ENCODE data around the gene YPEL5.
"Not testable (repeated sequence)": the region's sequence is repeated elsewhere in the genome, so short reads cannot be mapped to it uniquely, and the experiment has no call there.

The YPEL5 gene

GRCh38 chr2:30115141-30115980 lies 31.4 kb upstream of the YPEL5 start:
- ATAC-seq (ENCODE audit: low read depth) (no peak), DNase-seq (ENCODE audit: low spot score in 2 of 2) (peak; percentile 27 to 34)
- H3K27ac Mint-ChIP-seq: peak overlapping the region; percentile 68
- peaks cover 4% of the 10 kb centered on the region for H3K4me1 Mint-ChIP-seq
- H3K4me3 Mint-ChIP-seq: no peak overlapping the region
- H3K9me3 Mint-ChIP-seq: no peaks in the 10 kb centered on the region
- H3K36me3 Mint-ChIP-seq: no peaks in the 10 kb centered on the region
- peaks cover 16% of the 10 kb centered on the region for H3K27me3 Mint-ChIP-seq

DNA sequence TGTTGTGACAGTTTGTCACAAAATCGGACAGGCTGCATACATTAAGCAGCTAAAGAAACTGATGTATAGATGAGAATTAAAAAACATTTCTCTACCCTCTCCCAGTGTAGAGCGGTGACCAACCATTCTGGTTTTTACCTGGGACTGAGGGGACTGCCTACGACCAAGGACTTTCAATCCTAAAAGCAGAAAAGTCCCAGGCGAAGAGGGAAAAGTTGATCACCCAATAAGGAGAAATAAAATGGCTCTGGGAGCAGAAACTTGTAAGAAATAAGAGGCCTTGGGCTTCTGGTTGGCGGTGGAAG lies 30.9 kb upstream of the YPEL5 start:
- peaks cover 4% of the 10 kb centered on the region for H3K4me1 Mint-ChIP-seq
- no peak overlapping the region for H3K4me3 Mint-ChIP-seq
- no peak for ATAC-seq (ENCODE audit: low read depth)
- DNase-seq (ENCODE audit: low spot score in 2 of 2): no peak
- H3K9me3 Mint-ChIP-seq: no peaks in the 10 kb centered on the region
- peaks cover 16% of the 10 kb centered on the region for H3K27me3 Mint-ChIP-seq
- H3K36me3 Mint-ChIP-seq: no peaks in the 10 kb centered on the region
- no peak overlapping the region for H3K27ac Mint-ChIP-seq

- DNase-seq (ENCODE audit: low spot score in 2 of 2) (no peak), ATAC-seq (ENCODE audit: low read depth) (no peak)
- H3K27me3 Mint-ChIP-seq: peaks cover 15% of the 10 kb centered on the region
- no peak overlapping the region for H3K27ac Mint-ChIP-seq
- peaks cover 2% of the 10 kb centered on the region for H3K36me3 Mint-ChIP-seq
- no peaks in the 10 kb centered on the region for H3K4me1 Mint-ChIP-seq
- H3K4me3 Mint-ChIP-seq: no peak overlapping the region
- peaks cover 6% of the 10 kb centered on the region for H3K9me3 Mint-ChIP-seq
These were observed 24.4 kb upstream of the YPEL5 start for GRCh38 chr2:30122362-30122761.

- no peaks in the 10 kb centered on the region for H3K4me1 Mint-ChIP-seq
- peaks cover 6% of the 10 kb centered on the region for H3K9me3 Mint-ChIP-seq
- ATAC-seq (ENCODE audit: low read depth): no peak
- peaks cover 2% of the 10 kb centered on the region for H3K36me3 Mint-ChIP-seq
- DNase-seq (ENCODE audit: low spot score in 2 of 2): no peak
- no peak overlapping the region for H3K4me3 Mint-ChIP-seq
- H3K27me3 Mint-ChIP-seq: peaks cover 4% of the 10 kb centered on the region
- no peak overlapping the region for H3K27ac Mint-ChIP-seq
These were observed 19.6 kb upstream of the YPEL5 start for GRCh38 chr2:30127016-30127893.

- no peaks in the 10 kb centered on the region for H3K36me3 Mint-ChIP-seq
- H3K4me3 Mint-ChIP-seq: no peak overlapping the region
- H3K27me3 Mint-ChIP-seq: peaks cover 3% of the 10 kb centered on the region
- ATAC-seq (ENCODE audit: low read depth) (no peak), DNase-seq (ENCODE audit: low spot score in 2 of 2) (no peak)
- no peaks in the 10 kb centered on the region for H3K9me3 Mint-ChIP-seq
- H3K27ac Mint-ChIP-seq: no peak overlapping the region
- peaks cover 2% of the 10 kb centered on the region for H3K4me1 Mint-ChIP-seq
These were observed 12.2 kb upstream of the YPEL5 start for GRCh38 chr2:30134582-30134981.

GRCh38 chr2:30135541-30135940 lies 11.3 kb upstream of the YPEL5 start:
- Mint-ChIP-seq H3K9me3 (no peaks in the 10 kb centered on the region), H3K4me1 (peaks cover 3% of the 10 kb centered on the region), H3K36me3 (no peaks in the 10 kb centered on the region), H3K27me3 (peaks cover 3% of the 10 kb centered on the region), H3K4me3 (no peak overlapping the region), H3K27ac (no peak overlapping the region)
- no peak for DNase-seq (ENCODE audit: low spot score in 2 of 2)
- no peak for ATAC-seq (ENCODE audit: low read depth)

DNA sequence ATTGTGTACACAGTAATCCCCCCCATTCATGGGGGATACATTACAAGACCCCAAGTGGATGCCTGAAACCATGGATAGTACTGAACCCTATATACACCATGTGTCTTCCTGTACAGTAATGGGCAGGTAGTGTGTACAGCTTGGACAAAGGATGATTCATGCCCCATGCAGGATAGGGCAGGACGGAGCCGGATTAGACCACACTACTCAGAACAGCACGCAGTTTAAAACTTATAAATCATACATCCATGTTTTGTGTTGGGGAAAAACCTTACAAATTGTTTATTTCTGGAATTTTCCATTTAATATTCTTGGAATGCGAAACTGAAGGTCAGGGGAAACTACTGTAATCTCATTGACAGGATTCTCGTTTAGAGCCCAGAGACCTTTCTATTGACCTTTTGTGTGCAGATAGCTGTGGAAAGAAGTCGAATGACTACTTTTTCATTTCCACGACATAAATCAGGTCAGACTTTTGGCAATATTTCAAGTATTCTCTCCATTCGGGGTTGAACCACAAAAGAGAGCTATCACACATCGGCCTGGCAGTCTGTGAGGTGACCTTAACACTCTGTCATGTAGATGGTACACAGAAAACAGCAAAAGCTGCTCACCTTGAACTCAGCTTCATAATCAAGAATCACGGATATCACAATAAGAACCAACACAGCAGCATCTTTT lies 9.9 kb upstream of the YPEL5 start:
- Mint-ChIP-seq H3K9me3 (no peaks in the 10 kb centered on the region), H3K4me3 (no peak overlapping the region), H3K36me3 (no peaks in the 10 kb centered on the region), H3K4me1 (peaks cover 3% of the 10 kb centered on the region), H3K27ac (no peak overlapping the region), H3K27me3 (peaks cover 2% of the 10 kb centered on the region)
- ATAC-seq (ENCODE audit: low read depth) (no peak), DNase-seq (ENCODE audit: low spot score in 2 of 2) (no peak)

DNA sequence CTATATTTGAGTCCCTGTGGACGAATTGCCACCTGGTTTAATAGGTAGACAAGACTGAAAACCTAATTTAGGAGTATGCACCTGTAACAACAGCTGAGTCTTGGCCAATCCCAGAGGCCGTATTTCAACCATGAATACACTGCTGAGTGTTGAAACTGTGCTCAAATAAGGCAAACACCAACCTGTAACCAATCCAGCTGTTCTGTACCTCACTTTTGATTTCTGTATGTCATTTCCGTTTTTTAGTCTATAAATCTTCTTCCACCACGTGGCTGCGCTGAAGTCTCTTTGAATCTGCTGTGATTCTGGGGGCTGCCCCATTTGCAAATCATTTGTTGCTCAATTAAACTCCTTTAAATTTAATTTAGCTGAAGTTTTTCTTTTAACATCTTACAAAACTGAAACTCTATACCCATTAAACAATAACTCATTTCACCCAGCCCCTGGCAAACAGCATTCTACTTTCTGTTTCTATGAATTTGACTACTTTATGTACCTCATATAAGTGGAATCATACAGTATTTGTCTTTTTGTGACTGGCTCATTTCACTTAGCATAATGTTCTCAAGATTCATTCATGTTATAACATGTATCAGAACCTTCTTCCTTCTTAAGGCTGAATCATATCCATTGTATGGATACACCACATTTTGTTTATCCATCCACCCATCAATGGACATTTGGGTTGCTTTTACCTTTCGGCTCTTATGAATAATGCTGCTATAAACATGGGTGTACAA lies 7.5 kb upstream of the YPEL5 start:
- peak overlapping the region; percentile 30 for H3K4me3 Mint-ChIP-seq
- peak in 1 of 2 donors; percentile 37 for DNase-seq (ENCODE audit: low spot score in 2 of 2)
- H3K4me1 Mint-ChIP-seq: peaks cover 3% of the 10 kb centered on the region
- peak overlapping the region; percentile 80 for H3K27ac Mint-ChIP-seq
- ATAC-seq (ENCODE audit: low read depth): peak; percentile 79
- H3K36me3 Mint-ChIP-seq: no peaks in the 10 kb centered on the region
- peaks cover 2% of the 10 kb centered on the region for H3K27me3 Mint-ChIP-seq
- no peaks in the 10 kb centered on the region for H3K9me3 Mint-ChIP-seq

DNA sequence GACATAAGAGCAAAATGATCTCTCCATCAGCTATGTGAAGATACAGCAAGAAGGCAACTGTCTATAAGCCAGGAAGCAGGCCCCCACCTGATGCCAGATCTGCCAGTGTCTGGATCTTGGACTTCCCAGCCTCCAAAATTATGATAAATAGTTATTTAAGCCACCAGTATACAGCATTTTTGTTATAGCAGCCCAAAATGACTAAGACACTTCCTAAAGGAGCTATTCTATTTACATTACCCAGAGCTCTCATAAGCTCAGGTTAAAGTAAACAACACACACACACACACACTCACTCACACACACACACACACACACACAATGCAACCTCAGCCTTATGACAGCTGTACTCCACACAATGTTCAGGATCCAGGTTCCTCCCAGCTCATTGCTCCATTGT lies 5.7 kb upstream of the YPEL5 start:
- H3K4me1 Mint-ChIP-seq: peaks cover 5% of the 10 kb centered on the region
- no peaks in the 10 kb centered on the region for H3K9me3 Mint-ChIP-seq
- no peaks in the 10 kb centered on the region for H3K36me3 Mint-ChIP-seq
- H3K4me3 Mint-ChIP-seq: no peak overlapping the region
- DNase-seq (ENCODE audit: low spot score in 2 of 2): no peak
- peaks cover 2% of the 10 kb centered on the region for H3K27me3 Mint-ChIP-seq
- ATAC-seq (ENCODE audit: low read depth): no peak
- H3K27ac Mint-ChIP-seq: peak overlapping the region; percentile 60

GRCh38 chr2:30144260-30144659 lies 2.5 kb upstream of the YPEL5 start:
- H3K36me3 Mint-ChIP-seq: peaks cover 7% of the 10 kb centered on the region
- ATAC-seq (ENCODE audit: low read depth): no peak
- peak overlapping the region; percentile 51 for H3K27ac Mint-ChIP-seq

GRCh38 chr2:30144951-30145350 lies 1.9 kb upstream of the YPEL5 start:
- H3K36me3 Mint-ChIP-seq; H3K9me3 Mint-ChIP-seq; H3K27me3 Mint-ChIP-seq; ATAC-seq (ENCODE audit: low read depth); DNase-seq (ENCODE audit: low spot score in 2 of 2): not testable (repeated sequence)
- Mint-ChIP-seq H3K4me1 (peaks cover 16% of the 10 kb centered on the region), H3K4me3 (peak overlapping the region; percentile 46), H3K27ac (peak overlapping the region; percentile 100)

More at GRCh38 chr2:30144260-30144659, 2.5 kb upstream of the YPEL5 start:
- DNase-seq (ENCODE audit: low spot score in 2 of 2): no peak
- H3K4me3 Mint-ChIP-seq: no peak overlapping the region
- H3K4me1 Mint-ChIP-seq: peaks cover 17% of the 10 kb centered on the region
- no peaks in the 10 kb centered on the region for H3K27me3 Mint-ChIP-seq
- H3K9me3 Mint-ChIP-seq: no peaks in the 10 kb centered on the region

DNA sequence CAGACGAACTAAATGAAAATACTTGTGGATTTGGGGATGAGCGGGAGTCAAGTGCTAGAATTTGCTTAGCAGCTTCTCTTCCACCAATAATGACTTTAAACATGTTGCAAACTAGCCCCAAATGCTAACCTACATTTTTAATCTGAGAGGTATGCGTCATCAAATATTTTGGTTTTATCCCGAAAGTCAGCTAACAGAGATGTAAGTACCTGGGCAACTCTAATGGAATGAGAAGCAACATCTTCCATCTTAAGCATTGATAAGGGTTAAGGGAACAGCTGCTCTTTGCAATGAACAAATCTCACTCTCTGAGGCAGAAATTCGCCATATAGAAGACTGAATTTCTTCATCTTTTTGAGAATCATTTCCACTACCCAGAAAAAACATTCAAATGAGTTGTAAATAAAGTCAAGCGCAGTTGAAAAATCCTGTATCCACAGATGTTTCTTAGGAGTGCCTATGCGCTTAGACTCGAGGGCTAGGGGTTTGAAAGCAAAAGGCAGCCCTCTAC lies 926 bp upstream of the YPEL5 start:
- no peaks in the 10 kb centered on the region for H3K9me3 Mint-ChIP-seq
- H3K27me3 Mint-ChIP-seq: no peaks in the 10 kb centered on the region
- peak overlapping the region; percentile 100 for H3K27ac Mint-ChIP-seq
- no peak for ATAC-seq (ENCODE audit: low read depth)
- peaks cover 11% of the 10 kb centered on the region for H3K36me3 Mint-ChIP-seq
- H3K4me1 Mint-ChIP-seq: peaks cover 25% of the 10 kb centered on the region
- peak overlapping the region; percentile 84 for H3K4me3 Mint-ChIP-seq
- no peak for DNase-seq (ENCODE audit: low spot score in 2 of 2)

- peak overlapping the region; percentile 91 for H3K4me3 Mint-ChIP-seq
- H3K27me3 Mint-ChIP-seq: no peaks in the 10 kb centered on the region
- peak overlapping the region; percentile 100 for H3K27ac Mint-ChIP-seq
- no peak for ATAC-seq (ENCODE audit: low read depth)
- peaks cover 16% of the 10 kb centered on the region for H3K36me3 Mint-ChIP-seq
- DNase-seq (ENCODE audit: low spot score in 2 of 2): peak in 1 of 2 donors; percentile 63
- no peaks in the 10 kb centered on the region for H3K9me3 Mint-ChIP-seq
- peaks cover 28% of the 10 kb centered on the region for H3K4me1 Mint-ChIP-seq
These were observed 448 bp downstream of the YPEL5 start for GRCh38 chr2:30147196-30147714.

Data from memory B cell (primary cell).